Neutrophil (primary cell): ENCODE data around the gene SCAANT1.
A peak's percentile ranks its signal among the peaks of the same experiment; 100 is the strongest.

ENCODE experiments used
- H3K27ac ChIP-seq: fragments of 200-600 bp; sonication (generic); 2 replicates; pipeline ENCODE4 v1.5.1; 2016; ENCODE audit warnings: mild to moderate bottlenecking, moderate library complexity
- H3K27me3 ChIP-seq: fragments of 200-600 bp; sonication (generic); 2 replicates; pipeline ENCODE4 v1.6.0; 2016; ENCODE audit warnings: mild to moderate bottlenecking
- H3K36me3 ChIP-seq: fragments of 200-600 bp; sonication (generic); 2 replicates; pipeline ENCODE4 v1.5.1; 2017
- H3K4me1 ChIP-seq, 2 experiments: fragments of 200-600 bp in 1 of 2; sonication (generic) in 1 of 2; 1 replicate in 1 of 2; 2 replicates in 1 of 2; pipeline versions ENCODE4 v1.5.1 to v1.6.1; 2013 to 2016; ENCODE audit warnings: low read depth in 1 of 2, low read length in 1 of 2, mild to moderate bottlenecking in 1 of 2, moderate library complexity in 1 of 2; ENCODE audit not compliant: control insufficient read depth in 1 of 2, insufficient read depth in 1 of 2
- H3K4me3 ChIP-seq, 2 experiments: fragments of 200-600 bp in 1 of 2; sonication (generic) in 1 of 2; 1 replicate in 1 of 2; 2 replicates in 1 of 2; pipeline ENCODE4 v1.5.1; 2013 to 2016; ENCODE audit warnings: low read depth in 1 of 2, low read length in 1 of 2, mild to moderate bottlenecking in 1 of 2, moderate library complexity in 1 of 2
- H3K9me3 ChIP-seq: fragments of 200-600 bp; sonication (generic); 2 replicates; pipeline ENCODE4 v1.5.1; 2016
- CTCF ChIP-seq: fragments of 200-600 bp; sonication (generic); IDR thresholded peaks from 2 replicates; pipeline ENCODE4 v1.5.1; 2016; ENCODE audit warnings: antibody characterized with exemption

The SCAANT1 gene

GRCh38 chr3:63922491-63923199 is 10.5 kb upstream of the SCAANT1 start:
- peak overlapping the region; percentile 78 for H3K27ac ChIP-seq

GRCh38 chr3:63921741-63922482 is 9.7 kb upstream of the SCAANT1 start:
- H3K4me1 ChIP-seq = peaks cover 40 to 46% of the 10 kb centered on the region in 2 experiments
- TF ChIP-seq CTCF = no peak
- H3K9me3 ChIP-seq = no peaks in the 10 kb centered on the region
- peak overlapping the region; percentile 19 to 40 for H3K4me3 ChIP-seq
- H3K27ac ChIP-seq = peak overlapping the region; percentile 78
- peaks cover 43% of the 10 kb centered on the region for H3K36me3 ChIP-seq
- H3K27me3 ChIP-seq = no peaks in the 10 kb centered on the region

More at GRCh38 chr3:63922491-63923199, 10.5 kb upstream of the SCAANT1 start:
- H3K4me3 ChIP-seq = peak overlapping the region; percentile 19 to 40
- H3K4me1 ChIP-seq = peaks cover 40 to 46% of the 10 kb centered on the region in 2 experiments
- H3K9me3 ChIP-seq = no peaks in the 10 kb centered on the region
- no peaks in the 10 kb centered on the region for H3K27me3 ChIP-seq
- no peak for TF ChIP-seq CTCF
- H3K36me3 ChIP-seq = peaks cover 36% of the 10 kb centered on the region

- H3K36me3 ChIP-seq = peaks cover 47% of the 10 kb centered on the region
These were observed 7.8 kb upstream of the SCAANT1 start for GRCh38 chr3:63920001-63920400.

GRCh38 chr3:63918321-63918720 is 6.1 kb upstream of the SCAANT1 start:
- H3K27ac ChIP-seq = peak overlapping the region; percentile 4
- H3K4me3 ChIP-seq = no peak overlapping the region
- H3K27me3 ChIP-seq = no peaks in the 10 kb centered on the region
- peaks cover 46% of the 10 kb centered on the region for H3K36me3 ChIP-seq
- no peak for TF ChIP-seq CTCF
- no peaks in the 10 kb centered on the region for H3K9me3 ChIP-seq
- peaks cover 35 to 43% of the 10 kb centered on the region in 2 experiments for H3K4me1 ChIP-seq

More at GRCh38 chr3:63920001-63920400, 7.8 kb upstream of the SCAANT1 start:
- H3K4me1 ChIP-seq = peaks cover 33 to 39% of the 10 kb centered on the region in 2 experiments
- H3K27me3 ChIP-seq = no peaks in the 10 kb centered on the region
- no peaks in the 10 kb centered on the region for H3K9me3 ChIP-seq
- H3K4me3 ChIP-seq = no peak overlapping the region
- TF ChIP-seq CTCF = no peak
- peak overlapping the region; percentile 78 for H3K27ac ChIP-seq

- H3K27ac ChIP-seq = peak overlapping the region; percentile 98
- H3K36me3 ChIP-seq = peaks cover 42% of the 10 kb centered on the region
- no peaks in the 10 kb centered on the region for H3K9me3 ChIP-seq
- peaks cover 38 to 44% of the 10 kb centered on the region in 2 experiments for H3K4me1 ChIP-seq
- H3K4me3 ChIP-seq = peak overlapping the region in 1 of 2 experiments; percentile 80
- no peak for TF ChIP-seq CTCF
- no peaks in the 10 kb centered on the region for H3K27me3 ChIP-seq
These were observed 2.1 kb upstream of the SCAANT1 start for GRCh38 chr3:63914312-63914711.
